ENCODE measurements around the gene CDYL2.

DNA sequence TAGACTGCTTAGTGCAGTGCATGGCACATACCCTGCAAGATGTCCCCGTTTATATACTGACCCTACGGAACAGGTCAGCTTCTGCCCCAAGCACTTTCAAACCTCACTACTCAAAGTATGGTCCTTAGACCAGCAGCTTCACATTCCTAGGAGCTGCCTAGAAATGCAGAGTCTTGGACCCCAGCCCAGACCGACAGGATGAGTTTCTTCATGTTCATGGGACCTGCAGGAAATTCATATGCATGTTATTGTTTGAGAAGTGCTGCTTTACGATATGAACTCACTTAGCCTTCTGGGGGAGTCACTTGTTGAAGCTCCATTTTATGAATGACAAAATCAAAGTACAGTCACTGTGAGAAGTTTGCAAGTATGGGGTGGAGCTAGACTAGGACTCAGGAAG is 181.0 kb downstream of the CDYL2 start:
- TF ChIP-seq, protein P1, sequence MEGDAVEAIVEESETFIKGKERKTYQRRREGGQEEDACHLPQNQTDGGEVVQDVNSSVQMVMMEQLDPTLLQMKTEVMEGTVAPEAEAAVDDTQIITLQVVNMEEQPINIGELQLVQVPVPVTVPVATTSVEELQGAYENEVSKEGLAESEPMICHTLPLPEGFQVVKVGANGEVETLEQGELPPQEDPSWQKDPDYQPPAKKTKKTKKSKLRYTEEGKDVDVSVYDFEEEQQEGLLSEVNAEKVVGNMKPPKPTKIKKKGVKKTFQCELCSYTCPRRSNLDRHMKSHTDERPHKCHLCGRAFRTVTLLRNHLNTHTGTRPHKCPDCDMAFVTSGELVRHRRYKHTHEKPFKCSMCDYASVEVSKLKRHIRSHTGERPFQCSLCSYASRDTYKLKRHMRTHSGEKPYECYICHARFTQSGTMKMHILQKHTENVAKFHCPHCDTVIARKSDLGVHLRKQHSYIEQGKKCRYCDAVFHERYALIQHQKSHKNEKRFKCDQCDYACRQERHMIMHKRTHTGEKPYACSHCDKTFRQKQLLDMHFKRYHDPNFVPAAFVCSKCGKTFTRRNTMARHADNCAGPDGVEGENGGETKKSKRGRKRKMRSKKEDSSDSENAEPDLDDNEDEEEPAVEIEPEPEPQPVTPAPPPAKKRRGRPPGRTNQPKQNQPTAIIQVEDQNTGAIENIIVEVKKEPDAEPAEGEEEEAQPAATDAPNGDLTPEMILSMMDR (IDR thresholded peaks at IDR 0.05), result no peak
- no peak for TF ChIP-seq POLR2A (IDR thresholded peaks at IDR 0.05)
- TF ChIP-seq EP300 (IDR thresholded peaks at IDR 0.05; ENCODE audit: low read depth), result no peak
- TF ChIP-seq POLR2AphosphoS5 (IDR thresholded peaks at IDR 0.05), result no peak
